ENCODE data around the gene RALGAPA1. TPM values are rescaled to one million over a fixed set of nuclear protein-coding genes. Genes with fewer than 3 reads are reported as not detected.

The RALGAPA1 gene
- total and polyA plus RNA-seq, 9 of the 15 experiments (the other 6 are each of a cell fraction or from before 2014, with no cell fraction given), result 2.5 to 16.3 (median 6.2) TPM

GRCh38 chr14:35826218-35826951, 17.3 kb upstream of the RALGAPA1 start, which contains the start of gene BRMS1L (continued):
- TF ChIP-seq PML (IDR thresholded peaks at IDR 0.05; ENCODE audit: low read length), result peak; percentile 57; the same call in 1 of the 2 replicates
- peak; percentile 76 for TF ChIP-seq EGR1 (conservative IDR thresholded peaks at IDR 0.05)
- no peak for TF ChIP-seq NR4A1 (CRISPR knock-in tag; IDR thresholded peaks at IDR 0.05)
- 0 out of 2 replicates have a peak, but pooled peaks have one; percentile 24 for TF ChIP-seq NR4A1 (tag; IDR thresholded peaks at IDR 0.05)
- TF ChIP-seq CHD1 (IDR thresholded peaks at IDR 0.05; ENCODE audit: low read length), result peak; percentile 96
- TF ChIP-seq FUS (optimal IDR thresholded peaks at IDR 0.05; ENCODE audit: low read depth, low read length), result no peak
- peak; percentile 93 for TF ChIP-seq HCFC1 (IDR thresholded peaks at IDR 0.05; ENCODE audit: low read depth, low read length)
- peak; percentile 85 for TF ChIP-seq POLR2H (tag; IDR thresholded peaks at IDR 0.05; ENCODE audit: low read depth)
- TF ChIP-seq CREM (IDR thresholded peaks at IDR 0.05; ENCODE audit: low read depth), result peak; percentile 93
- no peak for TF ChIP-seq MED1 (CRISPR knock-in tag; IDR thresholded peaks at IDR 0.05; ENCODE audit: borderline replicate concordance)
- TF ChIP-seq ATF2 (CRISPR knock-in tag; IDR thresholded peaks at IDR 0.05), result no peak
- TF ChIP-seq CCAR2 (IDR thresholded peaks at IDR 0.05; ENCODE audit: low read depth, low read length), result no peak
- TF ChIP-seq STAT5A (IDR thresholded peaks at IDR 0.05; ENCODE audit: borderline replicate concordance, low read length), result no peak
- TF ChIP-seq ZNF3 (CRISPR knock-in tag; IDR thresholded peaks at IDR 0.05), result no peak
- TF ChIP-seq E2F6 (IDR thresholded peaks at IDR 0.05; ENCODE audit: borderline replicate concordance in 1 of 2, extremely low read depth in 1 of 2, insufficient read depth in 1 of 2, insufficient read length in 1 of 2, low read depth in 1 of 2, low read length in 1 of 2, poor library complexity in 1 of 2, severe bottlenecking in 1 of 2), result peak in 1 of 2 experiments; percentile 39
- TF ChIP-seq PKNOX1 (IDR thresholded peaks at IDR 0.05), result peak; percentile 15; the same call in 1 of the 2 replicates
- no peak for TF ChIP-seq ZNF224 (CRISPR knock-in tag; IDR thresholded peaks at IDR 0.05)
- TF ChIP-seq KLF16 (IDR thresholded peaks at IDR 0.05), result no peak
- TF ChIP-seq BCLAF1 (IDR thresholded peaks at IDR 0.05; ENCODE audit: borderline replicate concordance in 1 of 2, control insufficient read depth in 1 of 2, low read depth in 2 of 2, low read length in 1 of 2), result no peak
- TF ChIP-seq GTF2B (IDR thresholded peaks at IDR 0.05; ENCODE audit: extremely low read depth, insufficient read length), result no peak

Measured in K562 (cell line).